SK-N-SH (cell line): ENCODE measurements around the gene NCOR2.

Source experiments
- CHD2 ChIP-seq: fragments of 150-350 bp; IDR thresholded peaks from 2 replicates; pipeline ENCODE4 v1.6.1; 2018; ENCODE audit warnings: low read length; ENCODE audit not compliant: partially characterized antibody
- CTCF ChIP-seq: fragments of 200-600 bp; sonication (generic); IDR thresholded peaks from 2 replicates; pipeline ENCODE4 v1.6.1; 2017; ENCODE audit warnings: antibody characterized with exemption, mild to moderate bottlenecking, moderate library complexity
- ELF1 ChIP-seq: IDR thresholded peaks from 2 replicates; pipeline ENCODE4 v1.4.0; 2012
- EP300 ChIP-seq, 2 experiments: IDR thresholded peaks; 2 replicates each; pipeline versions ENCODE4 v1.4.0 to v1.6.1; 2012; ENCODE audit warnings: borderline replicate concordance in 1 of 2, low read depth in 1 of 2, low read length in 1 of 2
- EZH2phosphoT487 ChIP-seq: fragments of 200-600 bp; sonication (generic); IDR thresholded peaks from 2 replicates; pipeline ENCODE4 v1.6.1; 2017; ENCODE audit warnings: low read depth, mixed run types, mild to moderate bottlenecking, antibody characterized with exemption, moderate library complexity, borderline replicate concordance
- JUND ChIP-seq: IDR thresholded peaks from 2 replicates; pipeline ENCODE4 v1.4.0; 2012
- NRF1 ChIP-seq: IDR thresholded peaks from 2 replicates; pipeline ENCODE4 v1.6.1; 2012; ENCODE audit warnings: low read depth, mild to moderate bottlenecking, low read length
- POLR2AphosphoS5 ChIP-seq: IDR thresholded peaks from 2 replicates; pipeline ENCODE4 v1.6.1; 2012; ENCODE audit warnings: low read depth, low read length
- RAD21 ChIP-seq: IDR thresholded peaks from 2 replicates; pipeline ENCODE4 v1.6.1; 2012; ENCODE audit warnings: mild to moderate bottlenecking, low read length
- SMC3 ChIP-seq: IDR thresholded peaks from 2 replicates; pipeline ENCODE4 v1.6.1; 2012; ENCODE audit warnings: low read depth, low read length, improper control_type of control experiment
- TEAD4 ChIP-seq: IDR thresholded peaks from 2 replicates; pipeline ENCODE4 v1.4.0; 2012; ENCODE audit warnings: mild to moderate bottlenecking, borderline replicate concordance; ENCODE audit not compliant: insufficient read depth

GRCh38 chr12:124548854-124549378 lies 18.5 kb downstream of the NCOR2 start:
- TF ChIP-seq POLR2AphosphoS5 = no peak
- TF ChIP-seq CHD2 = no peak
- TF ChIP-seq JUND = no peak
- no peak for TF ChIP-seq CTCF
- no peak for TF ChIP-seq EP300 (IDR thresholded peaks at IDR 0.05; ENCODE audit: borderline replicate concordance in 1 of 2, low read depth in 1 of 2, low read length in 1 of 2)
- TF ChIP-seq TEAD4 = no peak
- TF ChIP-seq EZH2phosphoT487 = no peak
- no peak for TF ChIP-seq NRF1
- no peak for TF ChIP-seq RAD21
- no peak for TF ChIP-seq SMC3
- TF ChIP-seq ELF1 = no peak
